Hematopoietic multipotent progenitor cell treated with erythropoietin and hydrocortisone succinate and interleukin-3 and kit ligand, for 8 days (in vitro differentiated cells): Measurements from ENCODE around the gene ALDH4A1.

Experiments used
- DNase-seq: peaks from one replicate; pipeline ENCODE4 v3.0.0-alpha.2; 2015

The ALDH4A1 gene

DNA sequence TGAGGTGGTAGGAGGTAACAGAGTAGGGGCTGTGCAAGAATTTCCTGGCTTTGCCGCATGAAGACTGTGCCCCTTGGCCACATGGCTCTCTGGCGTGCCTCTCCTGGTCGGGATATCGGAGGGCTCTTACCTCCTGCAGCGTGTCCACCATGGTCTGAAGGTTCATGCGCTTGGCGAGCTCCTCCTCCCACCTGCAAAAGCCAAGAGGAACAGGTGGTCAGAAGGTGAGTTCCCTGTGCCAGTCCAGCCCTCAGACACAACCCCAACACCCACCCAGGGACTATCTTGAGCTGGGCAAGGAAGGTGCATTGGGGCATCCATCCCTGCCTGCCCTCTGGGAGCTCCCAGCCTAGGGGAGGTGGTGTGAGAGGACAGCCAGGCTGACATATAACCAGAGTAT lies 18.6 kb upstream of the ALDH4A1 start:
- no peak for DNase-seq

DNA sequence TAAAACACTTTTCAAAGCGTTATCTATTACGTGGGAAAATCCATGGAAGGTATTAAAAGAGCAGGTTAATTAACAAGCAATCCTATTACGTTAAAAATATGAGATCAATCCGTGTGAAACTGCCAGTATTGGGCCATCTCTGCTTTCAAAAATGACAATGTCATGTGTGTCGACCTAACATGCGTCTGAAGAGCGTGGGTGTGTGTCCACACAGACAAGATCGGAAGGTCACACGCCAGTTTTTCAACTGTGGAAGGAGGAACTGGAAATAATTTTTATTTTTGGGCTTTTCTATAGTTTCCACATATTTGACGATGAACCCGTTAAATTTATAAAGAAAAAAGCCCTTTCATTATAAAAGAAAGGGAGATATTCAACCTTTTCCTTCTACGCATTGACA lies 17.6 kb upstream of the ALDH4A1 start:
- no peak for DNase-seq

DNA sequence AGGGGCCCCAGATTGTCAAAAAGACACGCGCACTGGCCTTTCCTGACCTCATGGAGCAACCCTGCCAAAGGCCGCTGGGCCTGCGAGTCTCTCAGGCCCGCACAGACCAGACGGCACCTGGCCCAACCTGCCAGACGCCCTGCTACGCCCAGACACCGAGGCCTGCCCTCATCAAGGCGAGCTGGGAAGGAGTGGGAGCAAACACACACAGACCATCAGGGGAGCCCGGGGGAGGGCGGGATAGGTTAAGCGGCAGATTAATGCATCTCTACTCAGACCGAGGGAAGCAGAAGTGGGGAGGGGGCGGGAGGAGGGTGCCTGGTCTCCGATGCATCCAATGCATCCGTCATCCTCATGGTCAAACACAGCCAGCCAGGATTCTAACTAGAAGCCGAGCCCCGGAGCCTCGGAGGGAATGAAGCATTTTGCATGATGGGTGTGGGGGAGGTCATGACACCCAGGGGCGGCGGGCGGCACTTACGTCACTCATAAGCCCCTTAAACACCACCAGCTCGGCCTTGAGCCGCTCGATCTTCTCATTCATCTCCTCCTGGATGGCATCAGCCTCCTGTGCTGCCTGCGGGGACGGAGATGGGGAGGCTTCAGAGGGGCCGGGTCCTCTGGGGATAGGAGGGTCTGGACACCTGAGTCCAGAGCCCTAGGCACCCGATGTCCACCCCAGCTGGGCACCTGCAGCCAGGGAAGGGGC lies 17.0 kb upstream of the ALDH4A1 start:
- DNase-seq, result no peak

DNA sequence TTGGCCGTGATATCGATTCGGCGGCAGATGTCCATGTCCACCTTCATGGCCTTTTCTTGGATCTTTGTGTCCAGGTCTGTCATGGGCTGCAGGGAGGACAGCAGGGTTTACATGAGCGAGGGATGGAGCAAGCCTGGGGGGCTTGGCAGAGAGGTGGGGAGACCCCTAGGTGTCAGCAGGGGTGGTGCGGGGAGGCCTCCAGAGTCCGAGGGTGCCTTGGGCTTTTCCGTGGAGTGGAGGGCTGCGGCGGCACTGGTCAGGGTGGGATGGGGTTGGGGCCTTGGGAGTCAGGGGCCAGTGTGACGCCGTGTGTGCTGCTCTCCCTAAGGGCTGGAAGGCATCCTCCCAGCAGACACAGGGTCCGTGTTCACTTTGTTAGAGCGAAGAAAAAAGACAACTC lies 16.1 kb upstream of the ALDH4A1 start:
- no peak for DNase-seq

DNA sequence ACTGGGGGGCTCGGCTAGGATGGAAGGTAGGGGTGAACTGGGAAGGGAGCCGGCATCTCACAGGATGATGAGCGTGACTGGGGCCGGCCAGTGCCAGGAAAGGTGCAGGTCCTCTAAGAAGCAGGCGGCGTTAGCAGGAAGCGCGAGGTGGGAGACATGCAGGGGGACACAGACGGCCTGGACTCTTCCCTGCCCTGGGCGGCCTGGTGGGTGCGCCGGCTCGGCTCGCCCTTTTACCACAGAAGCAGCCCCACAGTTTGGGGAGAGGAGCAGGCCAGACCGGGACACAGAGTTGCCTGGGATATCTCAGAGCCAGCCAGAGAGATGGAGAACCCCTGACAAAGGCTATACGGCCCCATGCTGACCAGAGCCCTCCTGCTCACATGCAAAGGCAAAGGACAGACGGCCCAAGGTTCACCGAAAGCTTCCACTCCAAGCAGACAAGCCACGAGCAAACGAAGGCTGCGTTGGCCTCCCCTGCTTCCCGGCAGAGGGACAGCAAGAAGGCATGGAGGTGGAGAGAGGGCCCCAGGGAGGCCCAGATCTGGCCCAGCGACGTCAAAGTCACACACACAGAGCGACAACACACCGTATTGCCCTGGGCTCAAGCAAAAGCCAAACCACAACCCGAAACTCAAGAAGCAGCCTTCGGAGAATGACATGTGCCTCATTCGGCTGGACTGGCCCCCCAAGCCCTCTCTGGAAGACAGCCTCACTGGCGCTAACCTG lies 14.9 kb upstream of the ALDH4A1 start:
- DNase-seq, result no peak

DNA sequence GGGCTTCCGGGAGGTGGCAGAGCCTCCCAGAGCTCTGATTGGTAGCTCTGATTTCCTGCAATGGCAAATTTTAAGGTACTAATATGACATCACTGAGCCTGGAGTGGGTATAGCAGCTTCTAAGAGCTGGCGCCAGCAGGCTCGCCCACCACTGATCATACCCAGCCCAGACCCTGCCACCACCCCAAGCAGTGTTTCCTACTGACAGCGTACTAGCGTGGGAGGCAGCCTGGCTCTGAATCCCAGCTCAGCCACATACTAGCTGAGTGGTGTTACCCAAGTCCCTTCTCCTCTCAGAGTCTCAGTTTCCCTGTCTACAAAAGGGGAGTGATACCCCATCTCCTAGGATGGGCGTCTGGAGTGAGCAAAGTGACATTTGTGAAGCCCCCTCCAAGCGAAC lies 13.0 kb upstream of the ALDH4A1 start:
- peak; percentile 19 for DNase-seq

DNA sequence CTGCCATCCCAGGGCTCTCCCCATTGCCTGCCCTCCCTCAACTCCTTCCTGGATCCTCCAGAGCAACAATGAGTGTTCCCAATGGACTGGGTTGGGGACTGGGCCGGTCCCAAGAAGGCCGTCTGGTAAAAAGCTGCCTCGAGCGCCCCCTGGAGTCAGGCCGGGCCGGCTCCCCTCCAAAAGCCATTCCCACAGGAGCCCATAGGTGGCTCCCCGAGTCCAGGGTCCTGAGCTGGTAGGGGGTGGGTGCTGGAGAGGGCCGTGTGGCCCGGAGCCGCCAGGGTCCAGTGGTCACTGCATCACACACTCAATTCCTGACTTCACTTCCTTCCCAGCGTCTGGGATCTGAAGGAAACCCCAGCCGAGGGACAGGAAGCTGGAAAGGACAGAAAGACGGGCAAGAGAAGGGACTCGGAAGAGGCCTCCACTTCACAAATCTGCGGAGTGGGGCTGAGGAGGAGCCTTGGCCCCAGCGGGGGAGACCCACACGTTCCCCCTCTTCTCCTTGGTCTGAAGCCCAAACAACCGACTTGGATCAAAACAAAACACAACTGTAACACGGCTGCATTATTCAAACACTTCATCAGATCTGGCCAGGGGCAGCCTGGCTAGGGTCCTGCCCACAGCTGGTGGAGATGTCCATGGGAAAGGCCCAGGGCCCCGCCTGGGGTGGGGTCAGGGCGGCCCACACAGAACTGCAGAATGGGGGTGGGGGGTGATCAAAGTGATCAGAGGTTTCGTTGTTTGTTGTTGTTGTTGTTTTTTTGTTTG lies 10.9 kb upstream of the ALDH4A1 start:
- DNase-seq, result peak; percentile 65

DNA sequence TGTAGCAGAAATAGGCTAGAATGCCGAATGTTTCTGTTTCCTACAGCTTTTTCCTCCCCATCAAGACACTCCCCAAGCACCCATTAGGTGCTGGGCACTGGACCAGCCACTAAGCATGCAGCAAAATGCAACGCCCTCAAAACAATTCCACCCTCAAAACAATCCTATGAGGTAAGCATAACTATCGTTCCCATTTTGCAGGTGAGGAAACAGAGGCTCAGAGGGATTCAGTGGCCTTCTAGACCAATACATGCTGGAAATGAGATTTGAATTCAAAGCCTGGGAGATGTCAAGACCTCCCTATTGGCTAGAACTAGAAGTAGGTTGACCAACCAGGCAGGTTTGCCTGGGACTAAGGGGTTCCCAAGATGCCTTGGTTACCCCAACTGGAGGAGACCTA lies 10.2 kb upstream of the ALDH4A1 start:
- no peak for DNase-seq

DNA sequence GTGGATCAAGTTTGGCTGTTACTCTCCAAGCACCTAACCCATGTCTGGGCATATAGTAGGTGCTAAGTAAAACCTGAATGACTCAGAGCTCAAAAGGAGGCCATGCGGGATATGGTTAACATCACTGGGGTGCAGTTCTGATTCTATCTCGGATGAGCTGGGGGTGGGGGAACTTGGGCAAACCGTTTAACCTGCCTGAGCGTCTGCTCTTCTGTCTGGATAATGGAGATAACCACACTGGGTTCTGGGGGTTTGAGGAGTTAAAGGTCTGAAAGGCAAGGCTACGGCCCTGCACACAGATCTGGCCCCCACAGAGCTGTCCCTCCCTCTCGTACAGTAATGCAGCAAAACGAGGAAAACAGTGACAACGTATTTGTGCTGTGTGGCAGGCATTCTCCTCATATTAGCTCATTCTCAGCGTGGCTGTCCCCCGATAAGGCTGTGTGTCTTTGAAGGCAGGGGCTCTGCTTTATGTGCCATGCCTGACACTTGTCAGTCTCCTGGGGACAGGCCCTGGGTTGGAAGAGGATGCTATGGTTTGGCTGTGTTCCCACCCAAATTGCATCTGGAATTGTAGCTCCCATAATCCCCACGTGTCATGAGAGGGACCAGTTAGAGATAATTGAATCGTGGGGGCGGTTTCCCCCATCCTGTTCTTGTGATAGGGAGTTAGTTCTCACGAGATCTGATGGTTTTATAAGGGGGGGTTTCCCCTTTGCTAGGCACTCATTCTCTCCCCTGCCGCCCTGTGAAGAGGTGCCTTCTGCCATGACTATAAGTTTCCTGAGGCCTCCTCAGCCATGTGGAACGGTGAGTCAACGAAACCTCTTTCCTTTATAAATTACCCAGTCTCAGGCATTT lies 6.8 kb upstream of the ALDH4A1 start:
- DNase-seq, result peak; percentile 95

DNA sequence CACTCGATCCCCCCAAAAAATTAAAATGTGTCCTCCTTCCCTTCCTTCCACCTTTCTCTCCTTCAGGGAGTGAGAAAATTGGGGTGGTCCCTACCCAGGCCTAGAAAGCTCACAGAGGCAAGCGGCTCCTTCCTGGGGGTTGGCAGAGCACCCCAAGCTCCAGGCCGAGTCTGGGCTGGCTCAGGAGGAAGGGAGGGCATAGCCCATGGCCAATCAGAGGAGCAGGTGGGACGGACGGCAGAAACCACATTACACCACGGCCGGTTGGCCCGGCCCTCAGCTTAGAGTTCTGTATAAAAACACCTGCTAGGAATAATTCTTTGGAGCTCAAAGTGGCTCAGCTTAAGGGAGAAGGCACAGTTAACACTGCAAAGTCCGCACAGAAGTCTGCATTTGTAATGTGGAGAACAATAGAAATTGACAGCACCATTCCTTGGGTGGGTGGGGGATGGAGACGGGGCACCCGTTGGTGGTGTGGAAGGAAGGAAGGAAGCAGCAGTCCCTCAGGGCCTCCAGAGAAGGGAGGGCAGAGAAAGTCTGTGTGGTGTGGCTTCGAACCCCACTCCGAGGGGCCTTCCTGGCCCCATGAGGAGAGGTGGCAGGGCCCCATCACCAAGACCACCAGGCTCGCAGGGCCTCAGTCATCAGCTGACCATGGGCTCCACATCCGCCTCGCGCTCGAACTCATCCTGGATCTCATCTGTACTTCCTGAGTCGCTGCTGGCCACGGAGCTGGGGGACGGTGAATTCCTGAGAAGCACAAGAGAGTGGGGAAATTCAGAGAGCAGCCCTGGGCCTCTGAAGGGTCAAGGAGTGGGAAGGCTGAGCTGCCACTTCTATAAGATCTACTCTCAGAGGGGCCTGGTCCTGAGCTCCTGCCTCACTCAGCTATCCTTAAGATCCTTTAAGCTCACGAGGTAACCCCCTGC lies 5.8 kb upstream of the ALDH4A1 start:
- DNase-seq, result peak; percentile 92

DNA sequence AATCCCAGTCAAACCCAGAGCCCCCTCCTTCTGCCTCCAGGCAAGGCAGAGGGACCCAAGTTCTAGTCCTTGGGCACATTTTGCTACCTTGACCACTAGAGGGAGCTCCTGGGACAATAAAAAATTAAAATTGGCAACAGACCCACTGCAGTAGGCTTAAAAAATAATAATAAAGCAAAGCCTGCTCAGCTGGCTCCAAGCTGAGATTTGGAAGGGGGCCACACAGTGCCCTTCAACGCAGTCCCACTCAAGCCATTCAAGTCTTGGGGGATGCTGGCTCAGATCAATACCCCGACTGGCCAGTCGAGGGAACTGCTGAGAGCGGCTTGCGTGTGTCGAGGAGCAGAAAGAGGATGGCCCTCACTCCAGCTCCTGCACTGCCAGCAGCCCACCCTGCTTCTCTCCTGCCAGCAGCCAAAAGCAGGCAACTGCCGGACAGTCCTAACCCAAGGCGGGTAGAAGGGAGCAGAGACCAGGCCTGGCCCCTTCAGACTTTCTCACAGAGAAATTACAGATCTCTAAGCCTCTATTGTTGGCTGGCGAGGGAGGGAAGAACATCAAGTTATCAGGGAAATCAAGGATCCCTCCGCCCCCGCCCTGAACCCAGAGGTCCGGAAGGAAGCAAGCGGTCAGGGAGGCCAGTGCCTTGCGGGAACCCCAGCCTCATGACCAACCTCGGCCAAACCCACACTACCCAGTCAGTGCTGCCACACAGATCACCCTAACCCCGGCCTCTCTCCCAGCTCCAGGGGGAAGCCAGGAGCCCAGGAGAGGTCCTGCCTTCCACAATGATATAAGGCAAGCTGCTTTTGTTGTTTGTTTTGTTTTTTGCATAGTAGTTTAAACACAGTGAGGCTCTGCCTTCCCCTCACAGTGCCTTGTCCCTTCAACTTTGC lies 4.9 kb upstream of the ALDH4A1 start:
- peak; percentile 83 for DNase-seq

DNA sequence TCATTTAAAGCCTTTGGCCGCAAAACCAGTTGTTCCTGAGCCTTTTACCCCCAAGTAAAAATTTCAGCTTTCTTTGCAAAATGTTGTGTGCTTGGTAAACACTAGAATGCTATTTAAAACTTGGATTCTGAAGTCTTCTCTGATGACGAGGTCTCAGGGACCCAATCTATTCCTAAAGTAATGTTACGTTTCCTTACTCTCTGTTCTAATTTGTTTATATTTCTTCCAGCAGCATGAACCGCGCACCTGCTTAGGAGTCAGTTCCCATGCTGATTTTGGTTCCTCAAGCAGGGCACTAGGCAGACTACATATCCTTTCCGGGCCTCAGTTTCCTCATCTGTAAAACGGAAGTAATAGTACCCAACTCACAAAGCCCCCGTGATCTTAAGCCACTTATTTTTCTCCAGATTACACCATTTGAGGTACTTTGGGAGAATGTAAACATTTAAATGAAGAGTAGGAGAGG lies 969 bp upstream of the ALDH4A1 start:
- no peak for DNase-seq

DNA sequence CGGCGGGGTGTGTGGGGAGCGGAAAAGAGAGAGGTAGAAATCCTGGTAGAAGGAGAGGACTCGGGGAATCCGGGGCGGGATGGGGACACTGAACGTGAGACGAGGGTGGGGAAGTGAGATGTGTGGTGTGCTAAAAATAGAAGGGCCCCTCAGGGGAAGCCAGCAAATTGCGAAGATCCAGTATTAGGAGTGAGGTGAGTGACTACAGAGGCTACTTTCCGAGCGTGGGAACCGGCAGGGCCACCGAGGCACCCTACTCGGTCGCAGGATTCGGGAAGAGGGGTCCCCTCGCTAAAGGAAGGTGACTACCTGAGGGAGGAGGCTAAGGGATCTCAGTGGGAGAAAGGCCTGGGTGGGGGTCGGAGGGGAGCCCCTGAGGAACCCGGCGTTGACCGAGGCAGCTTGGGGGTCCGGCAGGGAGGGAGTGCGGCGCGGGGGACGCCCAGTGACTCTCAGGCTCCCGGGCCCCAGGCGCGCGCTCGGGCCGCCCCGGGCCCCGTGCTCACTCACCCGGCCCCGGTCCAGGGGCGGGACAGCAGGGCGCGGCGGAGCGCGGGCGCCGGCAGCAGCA lies 318 bp downstream of the ALDH4A1 start:
- no peak for DNase-seq

DNA sequence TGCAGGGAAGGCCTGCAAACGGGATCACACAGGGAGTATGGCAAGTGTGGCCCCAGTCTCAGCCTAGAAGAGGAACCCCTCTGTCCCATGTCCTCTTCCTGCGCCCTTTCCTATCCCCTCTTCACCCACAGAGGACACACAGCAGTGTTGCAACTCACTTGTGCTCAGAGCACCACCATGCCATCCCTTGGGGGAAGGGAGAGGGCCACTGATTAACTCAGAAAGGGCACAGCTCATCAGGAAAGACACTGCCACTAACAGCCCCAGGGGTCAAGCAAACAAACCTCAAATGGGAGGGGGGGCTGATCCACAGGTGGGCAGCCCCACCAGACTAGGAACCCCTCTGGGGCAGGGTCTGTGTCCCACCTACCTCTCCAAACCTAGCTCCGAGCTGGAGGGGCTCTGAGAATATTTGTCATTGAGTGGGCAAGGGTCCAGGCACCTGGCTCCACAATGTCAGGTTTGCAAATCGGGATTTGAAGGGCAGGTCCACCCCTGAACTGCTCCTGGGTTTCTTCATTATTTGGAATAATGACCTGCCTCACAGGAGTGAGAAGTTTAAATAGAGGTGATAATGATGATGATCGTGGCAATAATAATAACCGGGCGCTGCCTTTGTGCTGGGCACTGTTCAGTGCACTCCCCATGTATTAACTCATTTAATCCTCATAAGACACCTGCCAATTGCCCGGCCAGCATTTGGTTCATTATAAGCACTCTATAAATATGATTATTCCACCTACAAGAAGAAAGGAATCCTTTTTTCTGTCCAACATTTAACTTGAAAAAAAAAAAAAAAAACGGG lies 1.0 kb downstream of the ALDH4A1 start:
- DNase-seq, result no peak

DNA sequence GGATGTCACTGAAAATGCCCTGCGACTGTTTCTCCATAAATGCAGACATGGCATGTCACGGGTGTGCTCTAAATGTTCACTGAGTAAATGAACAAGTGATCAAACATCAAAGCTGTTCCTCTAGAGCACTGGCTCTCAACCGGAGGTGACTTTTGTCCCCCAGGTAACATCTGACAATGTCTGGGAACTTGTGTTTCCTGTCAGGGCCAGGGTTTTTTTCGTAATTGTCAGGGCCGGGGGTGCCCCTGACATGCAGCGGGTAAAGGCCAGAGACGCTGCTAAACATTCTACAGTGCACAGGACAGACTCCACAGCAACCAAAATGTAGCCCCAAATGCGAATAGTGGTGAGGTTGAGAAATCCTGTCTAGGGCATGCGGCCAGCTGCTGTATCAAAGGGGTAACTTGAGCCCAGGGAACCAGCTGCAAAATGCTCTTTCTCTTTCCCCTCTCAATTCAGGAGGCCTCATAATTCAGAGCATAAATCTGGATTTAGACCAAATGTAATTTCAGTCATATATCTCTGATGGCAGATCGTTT lies 2.0 kb downstream of the ALDH4A1 start:
- no peak for DNase-seq

DNA sequence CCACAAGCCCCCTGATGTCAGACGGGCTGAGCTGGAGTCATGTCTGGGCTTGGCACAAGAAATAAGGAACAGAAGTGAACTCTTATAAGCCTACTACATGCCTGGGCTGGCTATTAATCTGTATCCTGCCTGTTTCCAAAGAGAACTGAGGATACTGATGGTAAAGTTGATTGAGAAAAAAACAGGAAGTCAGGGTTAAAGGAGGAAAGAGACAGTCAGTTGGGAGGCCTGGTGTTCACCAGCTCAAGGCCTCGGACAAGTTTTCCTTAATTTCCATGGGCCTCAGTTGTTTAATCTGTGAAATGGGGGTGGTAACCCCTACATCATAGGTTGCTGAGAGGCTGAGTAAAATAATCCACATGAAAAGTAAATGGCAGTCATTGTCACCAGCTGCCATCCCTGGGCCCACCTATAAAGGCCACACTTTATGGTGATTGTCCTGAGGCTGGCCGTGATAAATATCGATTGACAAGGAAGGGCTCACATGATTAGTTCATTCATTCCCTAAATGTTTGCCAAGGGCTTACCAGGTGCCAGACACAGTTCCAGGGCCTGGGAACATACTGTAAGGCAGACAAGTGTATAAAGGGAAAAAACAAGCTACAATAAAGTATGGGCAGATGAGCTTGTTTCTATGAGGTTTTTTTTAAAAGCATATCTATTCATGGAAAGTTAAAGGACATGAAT lies 2.8 kb downstream of the ALDH4A1 start:
- DNase-seq, result no peak

DNA sequence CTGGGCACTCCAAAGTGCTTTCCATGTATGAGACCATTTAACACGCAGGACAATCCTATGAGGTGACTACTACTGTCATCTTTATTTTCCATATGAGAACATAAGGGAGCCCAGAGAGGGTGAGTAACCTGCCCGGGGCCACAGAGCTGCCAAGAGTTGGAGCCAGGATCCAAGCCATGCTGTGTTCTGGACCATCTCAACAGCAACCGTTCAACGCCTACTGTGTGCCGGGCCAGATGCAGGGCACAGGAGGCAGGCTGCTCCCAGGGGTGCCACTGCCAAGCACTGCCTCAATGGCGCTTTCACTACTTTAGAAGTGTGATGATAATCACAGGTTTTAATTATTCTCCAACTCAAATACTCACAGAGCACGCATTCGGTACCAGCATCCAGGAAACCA lies 3.8 kb downstream of the ALDH4A1 start:
- DNase-seq, result no peak

DNA sequence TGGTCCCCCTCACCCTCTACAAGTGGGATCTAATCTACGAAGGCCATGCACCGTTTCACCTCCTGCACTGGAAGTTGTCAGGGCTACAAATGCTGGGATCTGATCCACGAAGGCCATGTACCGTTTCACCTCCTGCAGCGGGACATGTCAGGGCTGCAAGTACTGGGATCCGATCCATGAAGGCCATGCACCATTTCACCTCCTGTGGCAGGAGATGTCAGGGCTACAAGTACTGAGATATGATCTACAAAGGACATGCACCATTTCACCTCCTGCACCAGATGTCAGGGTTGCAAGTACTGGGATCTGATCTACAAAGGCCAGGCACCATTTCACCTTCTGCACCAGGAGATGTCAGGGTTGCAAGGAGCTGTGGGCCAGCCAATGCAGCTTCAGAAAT lies 7.0 kb downstream of the ALDH4A1 start:
- no peak for DNase-seq
